C1 segment of cervical spinal cord (tissue), 14 donors: Measurements from ENCODE around the gene VAV2.
"Not testable (repeated sequence)": the region's sequence is repeated elsewhere in the genome, so short reads cannot be mapped to it uniquely, and the experiment has no call there.

Experiments
- DNase-seq, 14 donors: peaks; one replicate each; lab custom pipeline; 2025; lab: John Stamatoyannopoulos, UW

The VAV2 gene

GRCh38 chr9:133752739-133753446, 239.2 kb downstream of the VAV2 start:
- DNase-seq, result no peak

GRCh38 chr9:133750982-133751649, 241.0 kb downstream of the VAV2 start:
- no peak for DNase-seq

- no peak for DNase-seq
Observed at GRCh38 chr9:133747309-133747708, 244.8 kb downstream of the VAV2 start.

- not testable (repeated sequence) for DNase-seq
Observed at GRCh38 chr9:133744528-133744927, 247.6 kb downstream of the VAV2 start.

- DNase-seq, result peak in 11 of 14 donors; percentile 13 to 74 (median 41)
Observed at GRCh38 chr9:133742849-133743444, 249.2 kb downstream of the VAV2 start.

- DNase-seq, result no peak
Observed at GRCh38 chr9:133742251-133742650, 249.9 kb downstream of the VAV2 start.

- DNase-seq, result no peak
Observed at GRCh38 chr9:133741716-133742115, 250.4 kb downstream of the VAV2 start.

- no peak for DNase-seq
Observed at GRCh38 chr9:133740911-133741310, 251.2 kb downstream of the VAV2 start.

GRCh38 chr9:133739408-133740280, 252.5 kb downstream of the VAV2 start:
- no peak for DNase-seq

- DNase-seq, result no peak
Observed at GRCh38 chr9:133738640-133739225, 253.4 kb downstream of the VAV2 start.

- DNase-seq, result peak in 2 of 14 donors; percentile 13 to 31
Observed at GRCh38 chr9:133737774-133738639, 254.1 kb downstream of the VAV2 start, which contains the start of gene SARDH. TSS of gene SARDH (minus strand) at chr9:133738352. CDS start at chr9:133734173, 4,179 bp downstream.

GRCh38 chr9:133737071-133737773, 254.9 kb downstream of the VAV2 start:
- DNase-seq, result no peak

- DNase-seq, result no peak
Observed at GRCh38 chr9:133735931-133736330, 256.2 kb downstream of the VAV2 start.

- no peak for DNase-seq
Observed at GRCh38 chr9:133735415-133735775, 256.7 kb downstream of the VAV2 start.

GRCh38 chr9:133734590-133735414, 257.3 kb downstream of the VAV2 start:
- DNase-seq, result no peak

GRCh38 chr9:133733796-133734533, 258.2 kb downstream of the VAV2 start:
- DNase-seq, result no peak

- DNase-seq, result no peak
Observed at GRCh38 chr9:133733421-133733795, 258.7 kb downstream of the VAV2 start.
